Keratinocyte (primary cell): Measurements from ENCODE around the gene KLK7.

Source experiments
- EZH2 ChIP-seq: IDR thresholded peaks from one replicate; pipeline ENCODE4 v1.6.1; 2012; ENCODE audit warnings: inconsistent platforms, mild to moderate bottlenecking, low read length, moderate library complexity
- TF ChIP-seq, protein P1 (sequence below), 3 experiments: IDR thresholded peaks in 1 of 3; conservative IDR thresholded peaks in 1 of 3; optimal IDR thresholded peaks in 1 of 3; 2 replicates in 2 of 3; 3 replicates in 1 of 3; pipeline versions ENCODE3 to v1.5.1; 2011; ENCODE audit warnings: low read length in 3 of 3, mild to moderate bottlenecking in 3 of 3, moderate library complexity in 2 of 3, control low read depth in 1 of 3, inconsistent platforms in 1 of 3; ENCODE audit not compliant: insufficient read depth in 2 of 3; ENCODE audit errors: extremely low read depth in 1 of 3

DNA sequence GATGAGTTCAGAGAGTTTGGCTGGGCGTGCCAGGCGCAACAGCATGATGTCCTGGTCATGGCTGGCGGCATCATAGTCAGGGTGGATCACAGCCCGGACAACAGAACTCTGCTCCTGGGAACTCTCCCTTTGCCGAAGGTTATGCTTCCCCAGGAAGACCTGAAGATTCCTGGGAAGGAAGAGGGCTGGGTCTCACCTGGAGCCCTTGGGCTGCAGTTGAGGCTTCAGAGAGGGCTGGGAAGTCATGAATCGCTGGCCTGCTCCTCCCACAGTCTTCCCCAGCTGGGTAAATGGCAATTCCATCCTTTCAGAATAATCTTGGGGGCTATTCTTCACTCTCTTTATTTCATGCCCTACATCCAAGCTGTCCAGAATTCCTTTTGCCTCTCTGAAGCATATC is 20.3 kb downstream of the KLK7 start:
- TF ChIP-seq, protein P1, sequence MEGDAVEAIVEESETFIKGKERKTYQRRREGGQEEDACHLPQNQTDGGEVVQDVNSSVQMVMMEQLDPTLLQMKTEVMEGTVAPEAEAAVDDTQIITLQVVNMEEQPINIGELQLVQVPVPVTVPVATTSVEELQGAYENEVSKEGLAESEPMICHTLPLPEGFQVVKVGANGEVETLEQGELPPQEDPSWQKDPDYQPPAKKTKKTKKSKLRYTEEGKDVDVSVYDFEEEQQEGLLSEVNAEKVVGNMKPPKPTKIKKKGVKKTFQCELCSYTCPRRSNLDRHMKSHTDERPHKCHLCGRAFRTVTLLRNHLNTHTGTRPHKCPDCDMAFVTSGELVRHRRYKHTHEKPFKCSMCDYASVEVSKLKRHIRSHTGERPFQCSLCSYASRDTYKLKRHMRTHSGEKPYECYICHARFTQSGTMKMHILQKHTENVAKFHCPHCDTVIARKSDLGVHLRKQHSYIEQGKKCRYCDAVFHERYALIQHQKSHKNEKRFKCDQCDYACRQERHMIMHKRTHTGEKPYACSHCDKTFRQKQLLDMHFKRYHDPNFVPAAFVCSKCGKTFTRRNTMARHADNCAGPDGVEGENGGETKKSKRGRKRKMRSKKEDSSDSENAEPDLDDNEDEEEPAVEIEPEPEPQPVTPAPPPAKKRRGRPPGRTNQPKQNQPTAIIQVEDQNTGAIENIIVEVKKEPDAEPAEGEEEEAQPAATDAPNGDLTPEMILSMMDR (optimal IDR thresholded peaks at IDR 0.05 in 1 of 3, IDR thresholded peaks at IDR 0.05 in 1 of 3, conservative IDR thresholded peaks at IDR 0.05 in 1 of 3; ENCODE audit: extremely low read depth in 1 of 3, insufficient read depth in 2 of 3, low read length in 3 of 3), result no peak
- TF ChIP-seq EZH2, result no peak
